Activated CD4-positive, alpha-beta memory T cell treated with anti-CD3 and anti-CD28 coated beads for 36 hours (primary cell): ENCODE measurements around the gene CITED1. TPM values are rescaled to one million over a fixed set of nuclear protein-coding genes. Genes with fewer than 3 reads are reported as not detected.
A peak's percentile ranks its signal among the peaks of the same experiment; 100 is the strongest.

Experiments used
- CTCF ChIA-PET: fragments of 350-600 bp; sonication (Branson Sonifier 250); formaldehyde crosslinking; loops from one replicate; lab custom pipeline; 2021; ENCODE audit warnings: antibody characterized with exemption, inconsistent platforms; lab: Charles Lee
- POLR2A ChIA-PET: fragments of 350-600 bp; sonication (Branson Sonifier 250); formaldehyde crosslinking; loops from one replicate; lab custom pipeline; 2021; ENCODE audit warnings: antibody characterized with exemption; lab: Charles Lee
- DNase-seq: peaks from one replicate; pipeline ENCODE4 v3.0.0-alpha.2; 2020
- H3K27ac Mint-ChIP-seq: one replicate; pipeline ENCODE4 v1.8.0; 2021; ENCODE audit warnings: mixed read lengths
- H3K27me3 Mint-ChIP-seq: one replicate; pipeline ENCODE4 v1.8.0; 2021; ENCODE audit warnings: mixed read lengths
- H3K36me3 Mint-ChIP-seq: one replicate; pipeline ENCODE4 v1.8.0; 2021; ENCODE audit warnings: mixed read lengths
- H3K4me1 Mint-ChIP-seq: one replicate; pipeline ENCODE4 v1.8.0; 2021; ENCODE audit warnings: low read depth, mixed read lengths
- H3K4me3 Mint-ChIP-seq: one replicate; pipeline ENCODE4 v1.8.0; 2021; ENCODE audit warnings: mild to moderate bottlenecking, mixed read lengths
- H3K9me3 Mint-ChIP-seq: one replicate; pipeline ENCODE4 v1.8.0; 2021; ENCODE audit warnings: mixed read lengths
- intact Hi-C: fragments of 100-400 bp; cut with micrococcal nuclease; formaldehyde crosslinking; loops from one replicate; pipeline ENCODE4 v1.15.1; 2023
- total RNA-seq, 2 experiments: library from RNA; stranded (reverse); gene quantifications; one replicate each; pipeline ENCODE4 v1.2.3, GENCODE V29; 2021

Gene CITED1, protein sequence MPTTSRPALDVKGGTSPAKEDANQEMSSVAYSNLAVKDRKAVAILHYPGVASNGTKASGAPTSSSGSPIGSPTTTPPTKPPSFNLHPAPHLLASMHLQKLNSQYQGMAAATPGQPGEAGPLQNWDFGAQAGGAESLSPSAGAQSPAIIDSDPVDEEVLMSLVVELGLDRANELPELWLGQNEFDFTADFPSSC
- total RNA-seq, result not detected

DNA sequence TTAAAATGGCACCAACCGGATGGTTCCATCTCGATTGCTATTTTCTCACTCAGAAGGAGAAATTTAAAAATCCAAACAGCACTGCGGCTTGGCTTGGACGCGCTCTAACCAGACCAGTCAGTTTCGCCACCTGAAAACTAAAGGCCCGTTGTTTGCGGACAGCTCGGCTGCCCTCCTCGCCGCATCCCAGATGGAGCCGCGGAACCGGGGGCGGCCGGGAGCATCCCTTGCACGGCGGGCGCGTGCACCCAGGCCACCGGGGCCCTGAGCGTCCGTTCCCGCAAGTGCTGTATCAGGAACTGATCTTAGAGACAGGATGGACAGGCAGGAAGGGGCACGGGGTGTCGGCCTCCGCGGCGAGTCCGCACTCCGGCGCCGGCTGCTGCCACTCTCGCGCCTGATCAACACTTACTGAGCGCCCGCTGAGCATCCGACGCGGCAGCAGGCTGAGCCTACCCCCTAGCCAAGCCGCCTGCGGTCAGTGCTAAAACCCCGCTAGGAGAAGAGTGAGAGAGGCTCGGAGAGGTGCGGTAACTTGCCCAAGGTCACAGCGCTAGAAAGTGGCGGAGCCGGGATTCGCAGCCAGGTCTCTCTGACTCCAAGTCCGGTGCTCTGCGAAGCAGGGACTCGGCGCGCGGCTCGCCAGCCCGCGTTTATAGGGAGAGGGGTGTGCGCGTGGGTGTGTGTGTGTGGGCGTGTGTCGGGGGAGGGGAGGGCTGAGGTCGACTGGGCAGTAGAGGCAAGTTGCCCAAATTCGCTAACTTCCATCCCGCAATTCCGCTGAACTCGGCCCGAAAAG lies at the start of gene CITED1:
Gene CITED1 (minus strand): TSS at position 629 of the 799 bp plus-strand sequence. CDS start 3,045 bp downstream, outside the sequence.
- Mint-ChIP-seq H3K4me3 (peak within 1 kb of the TSS; percentile 70), H3K36me3 (no peaks in the 10 kb centered on the region), H3K27ac (no peak within 1 kb of the TSS), H3K9me3 (no peaks in the 10 kb centered on the region), H3K4me1 (peaks cover 29% of the 10 kb centered on the region), H3K27me3 (peaks cover 54% of the 10 kb centered on the region)
- ChIA-PET CTCF (interaction anchor here (1.3 kb wide), 1 partner anchor 29 kb away, joined by 4 read pairs; the partner anchor contains the start of gene RPS4X), POLR2A (interaction anchor here (1.4 kb wide), 1 partner anchor 37 kb away, joined by 3 read pairs; no protein-coding TSS in a partner anchor)
- DNase-seq, result peak; percentile 12
- intact Hi-C loops, result loop anchor here (5.0 to 10.0 kb wide), 2 partner anchors 42 to 239 kb away; no protein-coding TSS in a partner anchor

DNA sequence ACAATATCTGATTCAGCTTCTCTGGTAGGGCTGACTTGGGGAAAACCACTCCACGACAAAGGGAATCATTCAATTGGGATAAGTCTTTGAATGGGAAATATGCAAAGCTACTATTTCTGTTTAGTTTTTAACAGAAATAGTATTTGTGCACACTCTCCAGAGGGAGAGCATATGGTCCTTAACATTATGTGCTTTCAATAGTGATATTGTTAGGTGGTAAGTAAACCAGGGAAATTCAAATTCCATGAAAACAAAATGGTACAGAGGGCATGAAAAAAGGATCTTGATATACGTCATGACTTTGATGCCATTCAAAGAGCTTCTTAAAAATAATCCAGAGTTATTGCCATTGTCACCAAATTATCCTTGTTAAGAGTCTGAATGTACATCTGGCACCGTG lies 47.1 kb upstream of the CITED1 start:
- ChIA-PET CTCF (no interaction called here), POLR2A (no interaction called here)
- Mint-ChIP-seq H3K27ac (no peak overlapping the region), H3K36me3 (peaks cover 9% of the 10 kb centered on the region), H3K4me1 (peaks cover 21% of the 10 kb centered on the region), H3K9me3 (no peaks in the 10 kb centered on the region), H3K4me3 (no peak overlapping the region), H3K27me3 (no peaks in the 10 kb centered on the region)
- intact Hi-C loops, result no loop called here
- no peak for DNase-seq

DNA sequence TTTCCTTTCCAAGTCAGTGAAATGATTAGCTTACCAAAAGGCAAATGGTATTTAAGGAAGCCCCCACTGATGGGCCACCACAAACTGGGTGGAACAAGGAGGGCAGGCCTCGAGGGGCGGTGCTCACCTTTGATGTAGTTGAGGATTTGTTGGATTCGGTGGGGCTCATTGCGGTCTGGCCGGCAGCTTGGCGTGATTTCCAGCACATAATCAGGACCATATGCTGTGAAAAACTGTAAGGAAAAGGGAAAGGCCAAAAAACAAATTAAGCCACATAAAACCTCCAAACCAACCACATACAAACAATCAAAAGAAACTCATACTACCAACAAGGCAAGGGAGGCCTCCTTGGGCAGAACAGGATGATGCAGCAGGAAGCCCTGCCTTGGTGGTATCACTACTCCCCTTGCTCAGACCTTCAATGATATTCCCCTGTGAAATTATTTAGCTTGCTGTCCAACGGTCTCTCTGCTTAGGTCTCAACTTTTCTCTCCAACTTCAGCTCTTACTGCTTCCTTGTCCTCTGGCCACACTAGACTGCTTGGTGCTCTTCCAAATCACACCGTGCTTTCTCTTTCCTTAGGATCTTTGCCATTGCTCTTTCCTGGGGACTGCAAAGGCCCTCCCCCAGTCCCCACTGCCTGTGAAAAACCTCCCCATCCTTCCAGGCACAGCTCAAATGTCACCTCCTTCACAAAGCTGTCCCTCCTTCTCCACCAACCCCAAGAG lies 46.1 kb upstream of the CITED1 start:
- no peak for DNase-seq
- H3K4me3 Mint-ChIP-seq, result no peak overlapping the region
- ChIA-PET CTCF (no interaction called here), POLR2A (no interaction called here)
- peaks cover 12% of the 10 kb centered on the region for H3K36me3 Mint-ChIP-seq
- peaks cover 21% of the 10 kb centered on the region for H3K4me1 Mint-ChIP-seq
- no peaks in the 10 kb centered on the region for H3K27me3 Mint-ChIP-seq
- H3K9me3 Mint-ChIP-seq, result no peaks in the 10 kb centered on the region
- no peak overlapping the region for H3K27ac Mint-ChIP-seq
- intact Hi-C loops, result no loop called here

DNA sequence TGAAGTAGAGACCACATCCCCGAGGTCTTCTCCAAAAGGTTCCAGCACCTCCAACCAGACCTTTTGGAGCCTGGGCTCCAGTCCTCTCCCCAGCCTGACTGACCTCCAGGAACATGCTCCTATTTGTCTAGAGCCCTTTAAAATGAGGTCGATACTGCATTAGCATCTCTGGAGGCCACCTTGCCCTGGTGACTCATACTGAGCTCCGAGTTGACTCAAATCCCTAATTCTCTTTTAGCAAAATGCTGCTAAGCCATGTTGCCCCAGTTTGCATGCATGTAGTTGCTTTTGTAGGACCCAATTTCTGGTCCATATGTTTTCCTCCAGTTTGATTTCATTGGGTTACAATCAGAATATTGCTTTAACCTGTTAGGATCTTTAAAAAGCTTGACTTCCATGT lies 43.5 kb upstream of the CITED1 start:
- DNase-seq, result peak; percentile 56
- Mint-ChIP-seq H3K4me1 (peaks cover 21% of the 10 kb centered on the region), H3K27me3 (no peaks in the 10 kb centered on the region), H3K9me3 (no peaks in the 10 kb centered on the region), H3K36me3 (peaks cover 12% of the 10 kb centered on the region), H3K4me3 (no peak overlapping the region), H3K27ac (peak overlapping the region; percentile 75)
- intact Hi-C loops, result loop anchor here (2.0 to 5.0 kb wide), 3 partner anchors 42 to 272 kb away; partner anchors contain the start of gene CITED1
- ChIA-PET CTCF (no interaction called here), POLR2A (no interaction called here)

DNA sequence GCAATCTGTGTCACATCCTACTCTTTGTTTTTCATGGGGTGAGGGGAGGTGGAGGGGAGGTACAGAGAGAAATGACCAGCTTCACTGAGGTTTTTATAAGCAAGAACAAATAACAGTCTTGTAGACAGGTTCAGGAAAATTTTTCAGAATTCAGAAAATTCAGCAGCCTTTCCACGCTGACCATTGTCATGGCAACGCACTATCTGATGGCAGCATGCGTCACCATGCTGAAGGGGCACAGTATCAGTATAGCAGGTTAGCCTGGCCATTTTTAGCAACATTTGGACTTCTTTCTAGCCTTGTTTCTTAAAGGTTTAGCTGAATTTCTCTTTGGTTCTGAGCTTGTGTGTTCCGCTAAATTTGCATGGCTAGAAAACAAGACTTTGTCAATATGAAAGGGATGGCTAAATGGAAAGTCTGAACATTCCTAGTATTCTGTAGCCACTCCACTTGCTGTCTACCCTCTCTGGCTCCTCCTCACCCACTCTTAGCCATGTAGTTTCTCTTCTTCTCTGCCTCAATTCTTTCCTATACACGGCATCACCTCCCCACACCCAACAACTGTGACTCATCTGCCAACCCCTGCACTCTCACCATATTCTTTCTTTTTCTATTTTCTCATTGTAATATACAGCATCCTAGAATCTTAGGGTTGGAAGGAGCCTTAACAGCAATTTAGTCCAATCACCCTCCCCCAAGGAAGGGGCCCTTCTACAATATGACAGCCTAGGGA lies 42.7 kb upstream of the CITED1 start:
- Mint-ChIP-seq H3K4me3 (no peak overlapping the region), H3K9me3 (no peaks in the 10 kb centered on the region), H3K4me1 (peaks cover 21% of the 10 kb centered on the region), H3K36me3 (peaks cover 12% of the 10 kb centered on the region), H3K27me3 (no peaks in the 10 kb centered on the region), H3K27ac (peak overlapping the region; percentile 56)
- POLR2A ChIA-PET, result no interaction called here
- CTCF ChIA-PET, result interaction anchor here (0.5 kb wide), 1 partner anchor 202 kb away, joined by 3 read pairs; no protein-coding TSS in a partner anchor
- peak; percentile 56 for DNase-seq
- intact Hi-C loops, result loop anchor here (2.0 to 5.0 kb wide), 3 partner anchors 41 to 272 kb away; partner anchors contain the start of gene CITED1

DNA sequence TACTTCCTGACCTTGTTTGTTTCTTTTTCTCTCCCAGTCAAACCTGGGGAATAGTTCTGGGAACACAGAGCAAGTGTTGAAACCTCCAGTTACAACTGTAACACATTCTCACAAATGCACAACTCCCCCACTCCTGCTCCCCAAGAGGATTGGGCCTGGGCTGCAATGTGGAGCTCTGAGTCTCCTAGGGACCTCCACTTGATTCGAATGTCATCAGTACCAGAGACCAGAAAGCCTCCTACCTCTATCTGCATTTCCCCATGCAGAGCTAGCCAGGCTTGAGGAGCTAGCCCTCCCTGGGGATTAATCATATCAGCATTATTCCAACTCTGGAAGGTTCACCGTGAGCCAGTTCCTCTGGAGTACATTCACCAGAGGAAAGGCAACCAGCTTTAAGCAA lies 41.7 kb upstream of the CITED1 start:
- Mint-ChIP-seq H3K36me3 (peaks cover 12% of the 10 kb centered on the region), H3K27me3 (no peaks in the 10 kb centered on the region), H3K4me1 (peaks cover 21% of the 10 kb centered on the region), H3K27ac (no peak overlapping the region), H3K4me3 (no peak overlapping the region), H3K9me3 (no peaks in the 10 kb centered on the region)
- intact Hi-C loops, result loop anchor here (5.0 kb wide), 2 partner anchors 40 to 205 kb away; partner anchors contain the start of gene CITED1
- DNase-seq, result no peak
- CTCF ChIA-PET, result no interaction called here
- POLR2A ChIA-PET, result no interaction called here

DNA sequence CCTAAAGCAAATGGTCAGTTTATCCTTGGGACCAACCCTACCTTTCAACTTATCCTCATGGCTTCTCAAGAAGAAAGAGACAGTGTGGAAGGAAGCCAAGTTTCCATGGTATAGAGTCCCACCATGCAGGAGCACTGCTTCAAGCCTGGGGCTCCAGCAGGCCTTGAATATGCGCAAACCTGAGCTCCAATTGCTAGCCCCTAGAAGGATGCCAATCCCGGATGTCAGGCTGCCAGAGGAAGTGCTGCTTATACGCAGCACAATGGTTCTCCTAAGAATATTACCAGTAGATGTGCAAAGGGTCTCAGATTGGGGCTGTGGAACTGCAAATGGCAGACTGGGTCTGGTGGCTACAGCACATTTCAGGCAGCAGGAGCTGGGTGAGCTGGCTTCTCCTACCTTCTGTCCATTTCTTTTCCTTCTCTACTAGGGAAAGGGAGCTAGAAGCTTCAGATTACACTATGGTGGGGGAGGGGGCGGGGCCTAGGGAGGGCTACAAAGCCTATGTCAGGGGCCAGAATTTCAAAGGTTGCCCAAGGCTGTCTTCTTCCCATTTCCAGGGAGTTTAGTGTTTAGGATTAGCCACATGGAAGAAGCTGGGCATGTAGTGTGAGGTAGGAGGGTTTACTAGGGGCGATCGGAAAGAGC lies 40.7 kb upstream of the CITED1 start:
- CTCF ChIA-PET, result no interaction called here
- peaks cover 21% of the 10 kb centered on the region for H3K4me1 Mint-ChIP-seq
- no peaks in the 10 kb centered on the region for H3K9me3 Mint-ChIP-seq
- no peak for DNase-seq
- intact Hi-C loops, result loop anchor here (5.0 kb wide), 2 partner anchors 39 to 204 kb away; partner anchors contain the start of gene CITED1
- no peak overlapping the region for H3K4me3 Mint-ChIP-seq
- H3K27ac Mint-ChIP-seq, result no peak overlapping the region
- H3K36me3 Mint-ChIP-seq, result peaks cover 9% of the 10 kb centered on the region
- POLR2A ChIA-PET, result no interaction called here
- no peaks in the 10 kb centered on the region for H3K27me3 Mint-ChIP-seq

DNA sequence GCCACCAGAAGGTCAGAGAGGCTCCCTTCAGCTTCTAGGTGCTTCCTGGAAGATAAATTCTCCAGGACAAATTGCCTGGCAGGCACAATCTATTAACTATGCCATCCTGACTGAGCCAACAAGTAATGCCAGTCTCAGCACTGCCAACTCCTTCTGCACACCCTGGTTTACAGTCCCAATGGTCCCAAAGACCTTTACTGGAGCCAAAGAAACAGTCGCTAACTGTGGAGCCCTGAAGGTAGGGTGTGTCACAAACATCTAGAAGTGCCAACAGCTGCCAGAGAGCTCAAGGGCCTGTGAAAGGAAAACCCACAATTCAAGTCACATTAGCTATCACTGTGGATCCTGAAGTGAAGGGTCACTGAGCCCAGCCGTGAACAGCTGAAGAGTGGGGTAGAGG lies 34.9 kb upstream of the CITED1 start:
- intact Hi-C loops, result no loop called here
- Mint-ChIP-seq H3K4me3 (no peak overlapping the region), H3K9me3 (no peaks in the 10 kb centered on the region), H3K27me3 (no peaks in the 10 kb centered on the region), H3K27ac (no peak overlapping the region), H3K4me1 (no peaks in the 10 kb centered on the region), H3K36me3 (no peaks in the 10 kb centered on the region)
- DNase-seq, result no peak
- ChIA-PET CTCF (no interaction called here), POLR2A (no interaction called here)

DNA sequence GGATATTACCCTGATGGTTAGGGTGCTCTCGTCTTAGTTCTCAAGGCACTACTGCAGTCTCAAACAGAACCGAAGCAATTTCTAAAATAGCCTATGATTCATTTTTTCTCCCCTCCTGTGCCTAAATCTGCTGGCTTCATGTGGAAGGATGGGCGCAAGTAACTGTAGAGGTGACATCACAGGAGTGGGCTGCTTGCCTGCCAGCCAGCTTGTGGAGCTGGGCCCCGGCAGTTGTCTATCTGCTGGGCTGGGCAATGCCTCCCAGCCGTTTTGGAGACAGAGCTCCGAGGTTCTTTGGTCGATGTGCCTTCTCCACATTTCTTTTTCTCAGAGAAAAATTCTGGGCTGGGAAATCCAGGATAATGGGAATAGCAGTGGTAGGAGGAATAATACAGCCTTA lies 34.3 kb upstream of the CITED1 start:
- no peaks in the 10 kb centered on the region for H3K4me1 Mint-ChIP-seq
- DNase-seq, result no peak
- H3K4me3 Mint-ChIP-seq, result no peak overlapping the region
- peaks cover 2% of the 10 kb centered on the region for H3K36me3 Mint-ChIP-seq
- no peak overlapping the region for H3K27ac Mint-ChIP-seq
- ChIA-PET CTCF (no interaction called here), POLR2A (no interaction called here)
- H3K9me3 Mint-ChIP-seq, result no peaks in the 10 kb centered on the region
- no peaks in the 10 kb centered on the region for H3K27me3 Mint-ChIP-seq
- intact Hi-C loops, result no loop called here

DNA sequence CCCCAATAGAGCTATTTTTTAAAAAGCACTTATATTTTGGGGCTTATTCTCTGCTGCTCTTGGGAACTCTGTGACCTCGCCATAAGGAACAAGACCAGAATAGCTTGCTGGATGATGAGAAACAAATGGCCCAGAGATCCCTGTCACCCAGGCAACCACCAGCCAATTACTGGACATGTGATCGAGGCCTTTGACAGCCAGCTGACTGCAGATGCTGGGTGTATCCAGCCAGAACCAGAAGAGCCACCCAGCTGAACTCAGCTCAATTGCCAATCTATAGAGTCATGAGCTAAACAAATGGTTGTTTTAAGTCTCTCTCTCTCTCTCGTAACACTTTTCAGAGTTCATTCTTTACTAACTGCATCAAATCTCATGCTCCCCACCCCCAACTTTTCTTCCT lies 24.4 kb upstream of the CITED1 start:
- H3K9me3 Mint-ChIP-seq, result no peaks in the 10 kb centered on the region
- no peak overlapping the region for H3K27ac Mint-ChIP-seq
- H3K27me3 Mint-ChIP-seq, result no peaks in the 10 kb centered on the region
- peaks cover 7% of the 10 kb centered on the region for H3K36me3 Mint-ChIP-seq
- intact Hi-C loops, result no loop called here
- ChIA-PET CTCF (no interaction called here), POLR2A (no interaction called here)
- no peak overlapping the region for H3K4me3 Mint-ChIP-seq
- H3K4me1 Mint-ChIP-seq, result no peaks in the 10 kb centered on the region
- no peak for DNase-seq

DNA sequence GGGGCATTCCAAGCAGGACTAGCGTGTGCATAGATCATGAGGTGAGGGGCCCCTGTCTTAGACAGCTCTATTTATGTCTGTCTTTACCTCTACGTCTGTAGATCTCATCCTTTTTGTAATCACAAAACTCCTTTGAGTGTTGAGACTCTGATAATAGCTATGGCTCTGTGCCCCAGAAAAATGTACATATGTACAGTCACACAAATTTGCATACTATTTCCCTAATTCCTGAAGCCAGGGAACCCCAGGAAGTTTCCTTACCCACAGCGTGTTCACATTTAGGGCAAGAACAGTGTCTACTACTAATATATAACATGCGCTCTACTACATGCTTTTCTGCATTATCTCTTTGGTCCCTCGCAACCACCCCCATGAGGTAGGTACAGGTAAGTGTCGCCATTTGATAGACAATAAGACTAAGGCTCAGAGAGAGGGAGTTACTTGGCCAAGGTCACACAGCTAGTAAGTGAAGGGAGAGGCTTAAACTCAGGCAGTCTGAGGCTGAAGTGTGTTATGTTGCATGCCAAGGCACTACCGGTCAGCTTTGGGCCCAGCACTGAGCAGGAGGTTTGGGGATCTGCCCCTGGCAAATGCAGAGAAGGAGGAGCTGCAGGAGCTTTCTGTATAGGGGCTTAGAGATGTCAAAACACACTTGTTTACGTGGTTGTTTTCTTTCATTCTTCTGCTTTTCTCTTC lies 21.0 kb upstream of the CITED1 start:
- H3K9me3 Mint-ChIP-seq, result no peaks in the 10 kb centered on the region
- intact Hi-C loops, result no loop called here
- no peak for DNase-seq
- H3K27ac Mint-ChIP-seq, result no peak overlapping the region
- no peaks in the 10 kb centered on the region for H3K27me3 Mint-ChIP-seq
- H3K36me3 Mint-ChIP-seq, result peaks cover 6% of the 10 kb centered on the region
- POLR2A ChIA-PET, result no interaction called here
- no peaks in the 10 kb centered on the region for H3K4me1 Mint-ChIP-seq
- CTCF ChIA-PET, result no interaction called here
- H3K4me3 Mint-ChIP-seq, result no peak overlapping the region
